SK-N-SH (cell line): ENCODE data around the gene MAGEA1.

ENCODE experiments used
- CTCF ChIP-seq: fragments of 200-600 bp; sonication (generic); IDR thresholded peaks from 2 replicates; pipeline ENCODE4 v1.6.1; 2017; ENCODE audit warnings: antibody characterized with exemption, mild to moderate bottlenecking, moderate library complexity
- MAX ChIP-seq: IDR thresholded peaks from 2 replicates; pipeline ENCODE4 v1.4.0; 2012; ENCODE audit warnings: low read depth
- POLR2AphosphoS5 ChIP-seq: IDR thresholded peaks from 2 replicates; pipeline ENCODE4 v1.6.1; 2012; ENCODE audit warnings: low read depth, low read length
- RAD21 ChIP-seq: IDR thresholded peaks from 2 replicates; pipeline ENCODE4 v1.6.1; 2012; ENCODE audit warnings: mild to moderate bottlenecking, low read length
- SIN3A ChIP-seq: IDR thresholded peaks from 2 replicates; pipeline ENCODE4 v1.6.1; 2012; ENCODE audit warnings: low read depth, mild to moderate bottlenecking, low read length, moderate library complexity, borderline replicate concordance

GRCh38 chrX:153184787-153185186, 5.7 kb downstream of the MAGEA1 start:
- TF ChIP-seq RAD21 (no peak), CTCF (no peak), MAX (no peak), POLR2AphosphoS5 (no peak), SIN3A (no peak)
